HL-60 (cell line): Measurements from ENCODE around the gene KAZN.

Source experiments
- DNase-seq, 2 experiments: peaks; one replicate each; pipeline ENCODE4 v3.0.0-alpha.2; 2010 to 2020; ENCODE audit warnings: low read depth in 1 of 2, low spot score in 1 of 2
- H3K27ac ChIP-seq: fragments of 250-450 bp; sonication (Bioruptor Pico); replicated peaks from 2 replicates; pipeline ENCODE4 v1.5.1; 2020; ENCODE audit warnings: mild to moderate bottlenecking, moderate library complexity
- H3K27me3 ChIP-seq: fragments of 250-450 bp; sonication (Bioruptor Pico); 2 replicates; pipeline ENCODE4 v1.5.1; 2021; ENCODE audit warnings: mild to moderate bottlenecking, moderate library complexity; ENCODE audit not compliant: insufficient read depth, poor library complexity, severe bottlenecking
- H3K4me3 ChIP-seq: replicated peaks from 2 replicates; pipeline ENCODE4 v1.5.1; 2011; ENCODE audit warnings: mild to moderate bottlenecking, control low read depth, low read length; ENCODE audit not compliant: insufficient read depth
- CTCF ChIP-seq: IDR thresholded peaks from one replicate; pipeline ENCODE4 v1.5.1; 2011; ENCODE audit warnings: low read length, control low read depth, inconsistent platforms; ENCODE audit not compliant: insufficient read depth
- GABPA ChIP-seq: IDR thresholded peaks from 2 replicates; pipeline ENCODE4 v1.6.1; 2012; ENCODE audit warnings: low read depth
- POLR2AphosphoS5 ChIP-seq: IDR thresholded peaks from 2 replicates; pipeline ENCODE4 v1.6.1; 2012; ENCODE audit warnings: low read depth
- REST ChIP-seq: IDR thresholded peaks from 2 replicates; pipeline ENCODE4 v1.6.1; 2012; ENCODE audit warnings: low read depth; ENCODE audit not compliant: insufficient replicate concordance
- SPI1 ChIP-seq: IDR thresholded peaks from 2 replicates; pipeline ENCODE4 v1.6.1; 2012; ENCODE audit warnings: low read depth, mild to moderate bottlenecking, borderline replicate concordance

KAZN gene

DNA sequence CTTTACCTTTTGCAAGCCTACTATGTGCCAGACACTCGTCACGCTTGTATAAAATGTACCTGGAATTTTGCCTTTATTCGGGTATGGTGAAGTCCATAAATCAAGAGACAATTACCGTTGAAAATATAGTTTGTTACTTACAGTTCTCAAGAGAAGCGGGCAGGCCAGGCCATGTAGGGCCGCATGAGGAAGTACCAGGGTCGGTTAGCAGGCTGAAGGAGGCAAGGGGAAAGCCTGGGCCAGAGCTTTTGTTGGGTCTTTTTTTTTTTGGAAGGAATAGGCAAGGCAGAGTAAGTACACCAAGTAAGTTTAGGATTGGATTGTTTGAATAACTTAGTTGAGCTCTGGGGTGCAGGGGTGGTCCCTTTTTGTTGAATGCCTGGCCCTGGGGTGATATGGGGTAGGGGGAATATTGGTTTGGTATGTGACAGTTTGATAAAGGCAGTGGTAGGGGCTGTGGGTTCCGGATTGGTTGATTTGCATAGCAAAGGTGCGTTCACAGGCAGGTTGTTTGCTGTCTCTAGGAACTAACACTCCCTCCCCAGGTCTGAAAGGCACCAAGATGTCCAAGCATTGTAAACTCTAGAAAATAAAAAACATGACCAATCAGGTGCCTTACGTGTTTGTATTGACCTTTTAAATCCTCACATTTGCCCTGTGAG, 80.7 kb downstream of the KAZN start:
- Histone ChIP-seq H3K27me3 (no peaks in the 10 kb centered on the region), H3K4me3 (no peak overlapping the region), H3K27ac (no peak overlapping the region)
- TF ChIP-seq POLR2AphosphoS5 (no peak), SPI1 (no peak), REST (no peak), GABPA (no peak), CTCF (no peak)
- DNase-seq = no peak

- no peak for DNase-seq
- TF ChIP-seq POLR2AphosphoS5 (no peak), SPI1 (no peak), GABPA (no peak)
- H3K27me3 ChIP-seq = no peaks in the 10 kb centered on the region
- H3K4me3 ChIP-seq = no peak overlapping the region
- H3K27ac ChIP-seq = no peak overlapping the region
These were observed 82.7 kb downstream of the KAZN start for GRCh38 chr1:14681182-14681581.

DNA sequence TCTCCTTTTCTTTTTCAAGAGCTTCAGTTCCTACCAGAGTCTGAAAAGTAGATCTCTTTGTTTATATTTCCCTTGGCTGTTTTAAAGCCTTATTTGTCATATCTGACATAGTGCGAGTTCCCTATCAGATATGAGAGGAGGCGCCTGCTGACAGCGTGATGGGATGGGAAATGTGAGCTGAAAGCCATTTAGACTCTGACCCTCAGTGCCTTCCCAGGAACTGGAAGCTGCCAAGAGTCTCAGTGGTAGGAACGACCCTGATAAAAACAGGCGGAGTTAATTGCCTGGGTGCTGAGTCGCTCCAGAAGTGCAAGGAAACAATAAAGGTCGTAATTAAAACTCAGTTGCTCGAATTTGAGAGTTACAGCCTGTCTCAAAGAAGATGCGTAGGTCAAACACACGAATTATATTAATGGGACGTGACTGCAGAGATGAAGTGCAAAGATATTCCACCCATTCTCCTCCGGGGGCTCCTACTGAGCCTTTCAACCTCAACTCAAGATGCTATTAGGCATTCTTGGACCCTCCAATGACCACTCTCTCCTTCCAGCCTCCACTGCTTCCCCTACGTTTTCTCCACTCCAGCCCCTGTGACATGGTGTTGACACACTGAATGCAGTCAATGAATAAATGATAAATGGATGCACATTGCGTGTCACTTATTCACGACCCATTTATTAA, 84.6 kb downstream of the KAZN start:
- DNase-seq = no peak
- TF ChIP-seq SPI1 (no peak), CTCF (no peak), GABPA (no peak), POLR2AphosphoS5 (no peak), REST (no peak)
- Histone ChIP-seq H3K27ac (no peak overlapping the region), H3K27me3 (no peaks in the 10 kb centered on the region), H3K4me3 (no peak overlapping the region)

DNA sequence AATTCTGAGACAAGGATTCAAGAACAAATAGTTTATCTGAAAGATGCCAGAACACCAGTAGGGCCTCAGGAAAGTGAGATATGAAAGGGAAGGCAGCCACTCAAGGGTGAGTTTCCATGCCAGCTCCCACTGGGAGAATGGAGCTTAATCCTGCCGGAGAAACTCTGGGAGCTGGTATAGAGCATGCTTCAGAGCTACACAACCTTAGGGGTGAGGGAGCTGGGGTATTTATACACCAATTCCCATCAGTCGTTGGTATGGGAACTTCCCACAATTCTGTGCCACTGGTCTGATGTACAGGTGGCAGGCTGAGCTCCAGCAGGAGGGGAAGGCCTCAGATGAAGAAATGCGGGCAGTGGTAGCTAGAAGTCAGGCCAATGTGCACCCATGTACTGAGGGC, 86.6 kb downstream of the KAZN start:
- Histone ChIP-seq H3K27me3 (no peaks in the 10 kb centered on the region), H3K4me3 (no peak overlapping the region), H3K27ac (no peak overlapping the region)
- no peak for TF ChIP-seq SPI1
- no peak for TF ChIP-seq GABPA
- TF ChIP-seq REST = no peak
- no peak for TF ChIP-seq CTCF
- TF ChIP-seq POLR2AphosphoS5 = no peak
- no peak for DNase-seq
